ENCODE data around the gene CST9L.

Gene CST9L

GRCh38 chr20:23568320-23568970, at the start of gene CST9L:
CST9L (minus strand) TSS chr20:23568484; CDS start chr20:23568450, 34 bp downstream.
- H3K4me1 ChIP-seq (ENCODE audit: insufficient read depth, low read length), result no peaks in the 10 kb centered on the region
- H3K9me3 ChIP-seq (ENCODE audit: low read length), result no peaks in the 10 kb centered on the region
- no peak within 1 kb of the TSS for H2AFZ ChIP-seq (ENCODE audit: low read depth, low read length)
- no peaks in the 10 kb centered on the region for H3K27me3 ChIP-seq (ENCODE audit: insufficient read depth, low read length)
- no peak within 1 kb of the TSS for H3K4me3 ChIP-seq (ENCODE audit: low read length)
- H3K36me3 ChIP-seq (ENCODE audit: insufficient read depth, low read length), result no peaks in the 10 kb centered on the region

- Histone ChIP-seq H3K4me3 (ENCODE audit: low read length) (no peak overlapping the region), H3K9me3 (ENCODE audit: low read length) (no peaks in the 10 kb centered on the region), H3K4me1 (ENCODE audit: insufficient read depth, low read length) (no peaks in the 10 kb centered on the region), H3K36me3 (ENCODE audit: insufficient read depth, low read length) (no peaks in the 10 kb centered on the region), H3K27me3 (ENCODE audit: insufficient read depth, low read length) (peaks cover 2% of the 10 kb centered on the region), H2AFZ (ENCODE audit: low read depth, low read length) (no peak overlapping the region)
These were observed 45.9 kb upstream of the CST9L start for GRCh38 chr20:23614163-23614562.

GRCh38 chr20:23613676-23614075, 45.4 kb upstream of the CST9L start:
- Histone ChIP-seq H3K9me3 (ENCODE audit: low read length) (no peaks in the 10 kb centered on the region), H2AFZ (ENCODE audit: low read depth, low read length) (no peak overlapping the region), H3K36me3 (ENCODE audit: insufficient read depth, low read length) (no peaks in the 10 kb centered on the region), H3K27me3 (ENCODE audit: insufficient read depth, low read length) (peaks cover 2% of the 10 kb centered on the region), H3K4me1 (ENCODE audit: insufficient read depth, low read length) (no peaks in the 10 kb centered on the region), H3K4me3 (ENCODE audit: low read length) (no peak overlapping the region)

GRCh38 chr20:23612396-23612795, 44.1 kb upstream of the CST9L start:
- Histone ChIP-seq H3K27me3 (ENCODE audit: insufficient read depth, low read length) (peaks cover 11% of the 10 kb centered on the region), H3K4me1 (ENCODE audit: insufficient read depth, low read length) (no peaks in the 10 kb centered on the region), H3K4me3 (ENCODE audit: low read length) (no peak overlapping the region), H3K36me3 (ENCODE audit: insufficient read depth, low read length) (no peaks in the 10 kb centered on the region), H2AFZ (ENCODE audit: low read depth, low read length) (no peak overlapping the region), H3K9me3 (ENCODE audit: low read length) (no peaks in the 10 kb centered on the region)

GRCh38 chr20:23609486-23610109, 41.3 kb upstream of the CST9L start:
- Histone ChIP-seq H3K4me3 (ENCODE audit: low read length) (no peak overlapping the region), H3K9me3 (ENCODE audit: low read length) (no peaks in the 10 kb centered on the region), H3K36me3 (ENCODE audit: insufficient read depth, low read length) (no peaks in the 10 kb centered on the region), H3K27me3 (ENCODE audit: insufficient read depth, low read length) (peaks cover 11% of the 10 kb centered on the region), H2AFZ (ENCODE audit: low read depth, low read length) (no peak overlapping the region), H3K4me1 (ENCODE audit: insufficient read depth, low read length) (no peaks in the 10 kb centered on the region)

- Histone ChIP-seq H3K4me3 (ENCODE audit: low read length) (no peak overlapping the region), H3K4me1 (ENCODE audit: insufficient read depth, low read length) (no peaks in the 10 kb centered on the region), H3K27me3 (ENCODE audit: insufficient read depth, low read length) (peaks cover 11% of the 10 kb centered on the region), H2AFZ (ENCODE audit: low read depth, low read length) (no peak overlapping the region), H3K9me3 (ENCODE audit: low read length) (no peaks in the 10 kb centered on the region), H3K36me3 (ENCODE audit: insufficient read depth, low read length) (no peaks in the 10 kb centered on the region)
These were observed 40.1 kb upstream of the CST9L start for GRCh38 chr20:23608251-23608846.

GRCh38 chr20:23607497-23608245, 39.4 kb upstream of the CST9L start:
- Histone ChIP-seq H3K4me1 (ENCODE audit: insufficient read depth, low read length) (no peaks in the 10 kb centered on the region), H2AFZ (ENCODE audit: low read depth, low read length) (no peak overlapping the region), H3K9me3 (ENCODE audit: low read length) (no peaks in the 10 kb centered on the region), H3K27me3 (ENCODE audit: insufficient read depth, low read length) (peaks cover 11% of the 10 kb centered on the region), H3K4me3 (ENCODE audit: low read length) (no peak overlapping the region), H3K36me3 (ENCODE audit: insufficient read depth, low read length) (no peaks in the 10 kb centered on the region)

- no peaks in the 10 kb centered on the region for H3K9me3 ChIP-seq (ENCODE audit: low read length)
- H3K27me3 ChIP-seq (ENCODE audit: insufficient read depth, low read length), result peaks cover 16% of the 10 kb centered on the region
- H3K36me3 ChIP-seq (ENCODE audit: insufficient read depth, low read length), result no peaks in the 10 kb centered on the region
- no peak overlapping the region for H3K4me3 ChIP-seq (ENCODE audit: low read length)
- no peak overlapping the region for H2AFZ ChIP-seq (ENCODE audit: low read depth, low read length)
- H3K4me1 ChIP-seq (ENCODE audit: insufficient read depth, low read length), result no peaks in the 10 kb centered on the region
These were observed 38.4 kb upstream of the CST9L start for GRCh38 chr20:23606652-23607049.

- Histone ChIP-seq H3K27me3 (ENCODE audit: insufficient read depth, low read length) (peaks cover 14% of the 10 kb centered on the region), H3K4me1 (ENCODE audit: insufficient read depth, low read length) (no peaks in the 10 kb centered on the region), H2AFZ (ENCODE audit: low read depth, low read length) (no peak within 1 kb of the TSS), H3K36me3 (ENCODE audit: insufficient read depth, low read length) (no peaks in the 10 kb centered on the region), H3K9me3 (ENCODE audit: low read length) (no peaks in the 10 kb centered on the region), H3K4me3 (ENCODE audit: low read length) (no peak within 1 kb of the TSS)
These were observed 37.8 kb upstream of the CST9L start, which contains the start of gene CST9 for GRCh38 chr20:23605867-23606651. CST9 (minus strand) TSS chr20:23605917; CDS start chr20:23605864, 53 bp downstream.

GRCh38 chr20:23604306-23604705, 36.0 kb upstream of the CST9L start:
- peaks cover 17% of the 10 kb centered on the region for H3K27me3 ChIP-seq (ENCODE audit: insufficient read depth, low read length)
- no peaks in the 10 kb centered on the region for H3K4me1 ChIP-seq (ENCODE audit: insufficient read depth, low read length)
- no peaks in the 10 kb centered on the region for H3K9me3 ChIP-seq (ENCODE audit: low read length)
- H3K4me3 ChIP-seq (ENCODE audit: low read length), result no peak overlapping the region
- H2AFZ ChIP-seq (ENCODE audit: low read depth, low read length), result no peak overlapping the region
- H3K36me3 ChIP-seq (ENCODE audit: insufficient read depth, low read length), result no peaks in the 10 kb centered on the region

- peaks cover 14% of the 10 kb centered on the region for H3K27me3 ChIP-seq (ENCODE audit: insufficient read depth, low read length)
- no peaks in the 10 kb centered on the region for H3K4me1 ChIP-seq (ENCODE audit: insufficient read depth, low read length)
- no peaks in the 10 kb centered on the region for H3K36me3 ChIP-seq (ENCODE audit: insufficient read depth, low read length)
- H3K9me3 ChIP-seq (ENCODE audit: low read length), result no peaks in the 10 kb centered on the region
- H3K4me3 ChIP-seq (ENCODE audit: low read length), result no peak overlapping the region
- no peak overlapping the region for H2AFZ ChIP-seq (ENCODE audit: low read depth, low read length)
These were observed 35.0 kb upstream of the CST9L start for GRCh38 chr20:23603321-23603720.

GRCh38 chr20:23602699-23603098, 34.4 kb upstream of the CST9L start:
- H3K9me3 ChIP-seq (ENCODE audit: low read length), result no peaks in the 10 kb centered on the region
- no peak overlapping the region for H3K4me3 ChIP-seq (ENCODE audit: low read length)
- H3K27me3 ChIP-seq (ENCODE audit: insufficient read depth, low read length), result peaks cover 10% of the 10 kb centered on the region
- H2AFZ ChIP-seq (ENCODE audit: low read depth, low read length), result no peak overlapping the region
- no peaks in the 10 kb centered on the region for H3K36me3 ChIP-seq (ENCODE audit: insufficient read depth, low read length)
- H3K4me1 ChIP-seq (ENCODE audit: insufficient read depth, low read length), result no peaks in the 10 kb centered on the region
